WI38 (cell line): ENCODE measurements around the gene SCN8A.
"Not testable (repeated sequence)": the region's sequence is repeated elsewhere in the genome, so short reads cannot be mapped to it uniquely, and the experiment has no call there.

Experiments
- H3K4me3 ChIP-seq: 2 replicates; pipeline ENCODE4 v1.5.1; 2011; ENCODE audit warnings: low read depth, mild to moderate bottlenecking, control low read depth, low read length
- TF ChIP-seq, protein P1 (sequence below): IDR thresholded peaks from 2 replicates; pipeline ENCODE4 v1.5.1; 2012; ENCODE audit warnings: low read depth, mild to moderate bottlenecking, control low read depth, low read length

SCN8A gene

DNA sequence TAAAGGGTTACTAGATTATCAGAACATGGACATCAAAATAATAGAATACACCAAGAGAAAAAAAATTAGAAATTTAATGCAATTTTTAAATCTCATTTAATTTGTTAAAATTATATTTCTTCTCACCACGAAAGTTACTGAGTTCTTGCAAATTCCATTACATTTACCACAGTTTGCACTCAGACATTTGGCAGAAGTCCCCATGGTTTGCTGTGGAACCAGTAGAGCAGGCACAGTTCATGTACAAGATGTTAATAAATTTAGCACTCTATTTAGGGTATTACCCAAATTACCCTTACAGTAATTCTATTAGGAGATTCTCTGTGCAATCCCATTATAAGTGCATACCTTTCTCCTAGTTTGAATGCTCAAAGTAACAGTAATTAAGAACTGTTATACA lies 9.7 kb downstream of the SCN8A start:
- TF ChIP-seq, protein P1, sequence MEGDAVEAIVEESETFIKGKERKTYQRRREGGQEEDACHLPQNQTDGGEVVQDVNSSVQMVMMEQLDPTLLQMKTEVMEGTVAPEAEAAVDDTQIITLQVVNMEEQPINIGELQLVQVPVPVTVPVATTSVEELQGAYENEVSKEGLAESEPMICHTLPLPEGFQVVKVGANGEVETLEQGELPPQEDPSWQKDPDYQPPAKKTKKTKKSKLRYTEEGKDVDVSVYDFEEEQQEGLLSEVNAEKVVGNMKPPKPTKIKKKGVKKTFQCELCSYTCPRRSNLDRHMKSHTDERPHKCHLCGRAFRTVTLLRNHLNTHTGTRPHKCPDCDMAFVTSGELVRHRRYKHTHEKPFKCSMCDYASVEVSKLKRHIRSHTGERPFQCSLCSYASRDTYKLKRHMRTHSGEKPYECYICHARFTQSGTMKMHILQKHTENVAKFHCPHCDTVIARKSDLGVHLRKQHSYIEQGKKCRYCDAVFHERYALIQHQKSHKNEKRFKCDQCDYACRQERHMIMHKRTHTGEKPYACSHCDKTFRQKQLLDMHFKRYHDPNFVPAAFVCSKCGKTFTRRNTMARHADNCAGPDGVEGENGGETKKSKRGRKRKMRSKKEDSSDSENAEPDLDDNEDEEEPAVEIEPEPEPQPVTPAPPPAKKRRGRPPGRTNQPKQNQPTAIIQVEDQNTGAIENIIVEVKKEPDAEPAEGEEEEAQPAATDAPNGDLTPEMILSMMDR, result no peak
- H3K4me3 ChIP-seq, result no peak overlapping the region

DNA sequence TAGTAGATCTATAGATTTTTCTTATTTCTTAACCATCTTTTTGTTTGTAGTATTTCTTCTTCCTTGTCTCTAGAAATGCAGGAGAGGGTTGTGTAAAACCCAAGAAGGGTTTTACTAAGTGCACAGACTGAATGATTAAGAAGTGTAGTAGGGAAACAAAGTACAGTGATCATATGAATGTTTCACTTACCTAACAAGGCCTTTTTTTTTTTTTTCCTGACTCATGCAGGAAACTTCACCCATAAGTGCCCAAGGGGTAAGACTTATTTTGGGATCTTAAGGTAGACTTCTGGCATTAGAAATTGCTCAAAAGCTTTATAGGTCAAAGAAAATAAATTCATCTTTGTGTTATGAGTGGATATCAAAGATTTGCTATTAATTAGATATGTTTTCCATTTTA lies 10.2 kb downstream of the SCN8A start:
- TF ChIP-seq, protein P1, result no peak
- no peak overlapping the region for H3K4me3 ChIP-seq

DNA sequence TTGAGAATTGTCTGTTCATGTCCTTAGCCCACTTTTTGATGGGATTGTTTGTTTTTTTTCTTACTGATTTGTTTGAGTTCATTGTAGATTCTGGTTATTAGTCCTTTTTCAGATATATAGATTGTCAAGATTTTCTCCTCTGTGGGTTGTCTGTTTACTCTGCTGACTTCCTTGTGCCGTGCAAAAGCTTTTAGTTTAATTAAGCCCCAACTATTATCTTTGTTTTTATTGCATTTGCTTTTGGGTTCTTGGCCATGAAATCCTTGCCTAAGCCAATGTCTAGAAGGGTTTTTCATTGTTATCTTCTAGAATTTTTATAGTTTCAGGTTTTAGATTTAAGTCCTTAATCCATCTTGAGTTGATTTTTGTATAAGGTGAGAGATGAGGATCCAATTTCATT lies 14.9 kb downstream of the SCN8A start:
- not testable (repeated sequence) for H3K4me3 ChIP-seq

DNA sequence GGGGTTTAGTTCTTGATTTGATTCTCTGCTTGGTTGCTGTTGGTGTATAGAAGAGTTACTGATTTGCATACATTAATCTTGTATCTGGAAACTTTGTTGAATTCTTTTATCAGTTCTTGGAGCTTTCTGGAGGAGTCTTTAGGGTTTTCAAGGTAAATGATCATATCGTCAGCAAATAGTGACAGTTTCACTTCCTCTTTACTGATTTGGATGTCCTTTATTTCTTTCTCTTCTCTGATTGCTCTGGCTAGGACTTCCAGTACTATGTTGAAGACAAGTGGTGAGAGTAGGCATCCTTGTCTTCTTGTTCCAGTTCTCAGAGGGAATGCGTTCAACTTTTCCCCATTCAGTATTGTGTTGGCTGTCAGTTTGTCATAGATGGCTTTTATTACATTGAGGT lies 16.2 kb downstream of the SCN8A start:
- not testable (repeated sequence) for H3K4me3 ChIP-seq

DNA sequence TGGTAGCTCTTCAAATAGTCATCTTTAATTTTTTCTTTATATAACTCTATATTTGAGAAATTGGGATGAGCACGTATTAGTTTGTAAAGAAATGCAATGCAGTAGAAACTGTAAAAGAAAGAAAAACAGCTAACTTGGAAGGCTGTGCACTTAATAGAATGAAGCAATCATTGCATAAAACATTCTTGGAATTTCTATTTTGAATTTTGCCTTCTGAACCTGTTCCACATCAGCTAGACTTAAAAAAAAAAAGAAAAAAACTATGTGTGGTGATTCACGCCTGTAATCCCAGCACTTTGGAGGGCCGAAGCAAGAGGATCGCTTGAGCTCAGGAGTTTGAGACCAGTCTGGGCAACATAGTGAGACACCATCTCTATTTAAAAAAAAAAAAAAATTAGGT lies 29.4 kb downstream of the SCN8A start:
- no peak overlapping the region for H3K4me3 ChIP-seq
- TF ChIP-seq, protein P1, result no peak

DNA sequence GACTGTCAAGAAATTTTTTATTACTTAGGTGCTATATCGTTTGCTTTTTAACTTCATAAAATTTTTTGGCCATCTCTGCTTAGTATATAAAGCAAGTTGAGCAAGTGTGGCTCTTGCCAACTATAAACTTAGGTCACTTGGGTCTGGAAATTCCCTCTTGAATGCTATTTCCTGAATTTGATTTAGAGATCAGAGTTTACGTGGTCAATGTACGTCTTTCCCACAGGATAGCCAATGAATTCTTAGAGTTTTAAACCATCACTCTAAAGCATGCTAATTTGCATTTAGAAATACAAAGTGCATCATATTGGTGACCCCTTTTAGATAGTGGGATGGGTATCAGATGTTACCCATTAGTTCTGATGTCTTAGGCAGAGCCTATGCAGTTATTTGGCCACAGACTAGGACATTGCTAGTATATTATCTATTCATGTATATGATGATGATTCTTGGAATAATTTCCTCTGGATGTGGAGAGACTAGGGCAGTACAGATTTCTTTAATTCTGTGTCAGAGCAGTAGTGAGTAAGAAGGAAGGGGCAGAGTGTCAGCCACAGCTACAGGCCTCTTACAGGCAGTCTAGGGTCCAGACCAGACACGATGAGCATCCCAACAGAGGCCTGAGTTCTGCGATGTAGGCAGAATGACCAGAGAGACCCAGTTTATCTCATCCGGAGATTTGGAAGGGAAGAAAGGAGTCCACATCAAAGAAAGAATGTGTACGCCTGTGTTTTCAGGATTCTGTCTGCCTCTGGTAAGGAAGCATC lies 30.3 kb downstream of the SCN8A start:
- H3K4me3 ChIP-seq, result no peak overlapping the region
- TF ChIP-seq, protein P1, result no peak

DNA sequence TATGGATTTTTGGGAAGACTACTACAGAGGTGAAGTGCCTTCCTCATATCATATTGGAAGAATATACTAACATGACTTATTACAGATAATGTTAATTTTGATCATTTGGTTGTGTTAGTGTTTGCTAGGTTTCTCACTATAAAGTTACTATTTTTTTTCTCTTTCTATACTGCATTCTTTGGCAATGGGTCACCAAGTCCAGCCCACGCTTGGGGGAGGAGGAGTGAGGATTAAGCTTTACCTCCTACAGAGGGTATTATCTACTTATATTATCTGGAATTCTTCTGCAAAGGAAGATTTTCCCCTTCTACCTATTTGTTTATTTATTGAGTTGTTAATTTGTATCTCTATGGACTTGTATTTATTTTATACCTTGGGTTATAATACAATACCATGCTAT lies 31.5 kb downstream of the SCN8A start:
- TF ChIP-seq, protein P1, result no peak
- no peak overlapping the region for H3K4me3 ChIP-seq

DNA sequence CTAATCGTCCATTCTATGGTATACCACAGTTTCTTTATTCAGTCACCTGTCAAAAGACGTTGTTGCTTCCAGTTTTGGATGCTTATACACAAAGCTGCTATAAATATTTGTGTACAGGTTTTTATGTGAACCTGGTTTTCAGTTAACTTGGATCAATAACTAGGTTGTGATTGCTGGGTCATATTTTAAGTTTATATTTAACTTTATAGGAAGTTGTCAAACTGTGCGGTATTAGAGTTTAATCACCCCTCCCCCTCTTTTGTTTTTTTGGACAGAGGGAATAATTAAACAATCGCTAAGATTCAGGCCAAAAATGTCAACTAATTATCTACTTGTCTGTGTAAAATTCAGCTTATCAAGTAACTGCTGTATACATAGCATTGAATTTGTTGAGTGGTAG lies 34.3 kb downstream of the SCN8A start:
- H3K4me3 ChIP-seq, result no peak overlapping the region
- TF ChIP-seq, protein P1, result no peak
